ENCODE results near the gene TNPO2.
"Not testable (repeated sequence)": the region's sequence is repeated elsewhere in the genome, so short reads cannot be mapped to it uniquely, and the experiment has no call there.

Gene TNPO2

DNA sequence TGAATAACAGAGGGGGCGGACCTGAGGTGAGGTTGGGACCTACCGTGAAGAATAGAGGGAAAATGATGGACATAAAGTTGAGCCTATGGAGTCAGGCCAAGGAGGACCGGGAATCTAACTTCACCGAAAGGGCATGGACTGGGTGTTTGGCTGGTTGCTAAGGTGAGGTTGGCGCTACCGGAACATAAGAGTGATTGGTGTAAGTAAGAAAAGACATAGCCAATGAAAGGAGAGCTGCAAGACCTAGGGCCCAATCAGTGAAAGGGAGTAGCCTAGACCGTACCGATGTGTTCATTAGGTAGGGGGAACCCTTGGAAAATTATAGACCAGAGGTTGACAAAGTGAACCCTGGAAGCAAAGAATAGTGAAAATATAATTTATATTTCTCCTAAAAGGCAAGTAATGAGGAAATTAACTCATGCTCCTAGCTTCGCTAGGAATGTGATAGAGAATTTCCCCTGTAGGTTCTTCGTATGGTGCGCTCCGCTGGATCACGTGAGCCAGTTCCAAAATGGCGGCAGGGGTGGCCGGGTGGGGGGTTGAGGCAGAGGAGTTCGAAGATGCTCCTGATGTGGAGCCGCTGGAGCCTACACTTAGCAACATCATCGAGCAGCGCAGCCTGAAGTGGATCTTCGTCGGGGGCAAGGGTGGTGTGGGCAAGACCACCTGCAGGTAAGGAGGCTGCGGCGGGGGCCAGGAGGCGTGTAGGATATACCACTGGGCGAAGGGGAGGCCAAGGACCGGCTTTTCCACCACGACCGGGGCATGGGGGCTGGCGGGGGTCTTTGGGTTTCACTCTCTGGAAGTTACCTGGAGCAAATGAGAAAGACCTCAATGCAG lies 13.5 kb upstream of the TNPO2 start, which contains the start of gene GET3:
GET3 (plus strand) TSS at position 503 of the 840 bp plus-strand sequence; CDS start at position 512, 9 bp downstream.
- DNase-seq = peak; percentile 100

DNA sequence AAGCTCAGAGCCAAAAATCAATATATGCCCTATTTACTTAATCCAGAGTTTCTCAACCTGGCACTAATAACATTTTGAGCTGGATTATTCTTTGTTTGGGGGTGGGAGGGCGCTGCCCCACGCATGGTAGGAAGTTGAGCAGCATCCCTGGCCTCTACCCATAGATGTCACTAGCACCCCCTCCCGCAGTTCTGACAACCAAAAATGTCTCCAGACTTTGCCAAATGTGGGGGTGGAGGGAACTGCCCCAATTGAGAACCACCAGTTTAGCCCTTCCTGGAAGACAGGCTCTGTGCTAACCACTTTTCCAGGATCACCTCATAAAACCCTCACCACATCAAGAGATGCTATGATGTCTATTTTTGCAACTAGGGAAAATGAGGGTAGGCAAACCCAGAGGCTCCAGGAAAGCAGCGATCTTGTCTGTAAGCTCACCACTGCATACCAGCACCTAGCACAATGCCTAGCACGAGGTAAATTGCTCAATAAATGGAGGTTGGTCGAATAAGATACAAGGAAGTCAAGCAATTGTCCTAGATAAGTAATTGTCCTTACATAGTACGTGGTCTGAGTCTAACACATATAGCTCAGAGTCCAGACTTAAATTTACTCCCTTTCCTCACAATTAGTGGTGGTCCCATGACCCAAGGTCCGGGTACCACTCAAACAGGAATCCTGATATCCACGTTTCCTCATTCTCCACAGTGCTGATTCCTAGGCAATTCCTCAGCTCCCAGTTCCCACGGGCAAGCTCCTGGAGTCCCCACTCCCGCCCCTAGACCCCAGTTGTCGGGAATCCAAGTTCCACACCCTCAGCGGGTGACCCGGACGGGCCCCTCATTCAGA lies 9.9 kb upstream of the TNPO2 start:
- peak; percentile 69 for DNase-seq

DNA sequence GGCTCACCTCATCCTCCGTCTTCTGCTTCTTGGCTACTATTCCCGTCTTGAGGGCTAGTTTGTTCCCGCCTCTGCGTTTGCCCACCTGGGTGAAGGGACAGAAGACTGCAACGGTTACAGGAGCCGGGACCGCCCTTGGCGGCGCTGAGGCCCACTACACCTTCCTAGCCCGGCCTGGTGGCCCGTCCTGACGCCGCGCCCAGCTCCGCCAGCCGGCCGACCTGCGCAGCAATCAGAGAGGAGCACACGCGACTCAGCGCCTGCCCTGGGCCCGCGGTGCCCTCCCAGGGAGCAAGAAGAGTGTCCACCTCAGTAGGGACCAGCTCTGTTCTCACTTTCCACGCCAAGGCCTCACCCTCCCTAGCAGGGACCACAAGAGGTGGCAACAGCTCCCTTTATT lies 7.6 kb upstream of the TNPO2 start:
- no peak for DNase-seq

DNA sequence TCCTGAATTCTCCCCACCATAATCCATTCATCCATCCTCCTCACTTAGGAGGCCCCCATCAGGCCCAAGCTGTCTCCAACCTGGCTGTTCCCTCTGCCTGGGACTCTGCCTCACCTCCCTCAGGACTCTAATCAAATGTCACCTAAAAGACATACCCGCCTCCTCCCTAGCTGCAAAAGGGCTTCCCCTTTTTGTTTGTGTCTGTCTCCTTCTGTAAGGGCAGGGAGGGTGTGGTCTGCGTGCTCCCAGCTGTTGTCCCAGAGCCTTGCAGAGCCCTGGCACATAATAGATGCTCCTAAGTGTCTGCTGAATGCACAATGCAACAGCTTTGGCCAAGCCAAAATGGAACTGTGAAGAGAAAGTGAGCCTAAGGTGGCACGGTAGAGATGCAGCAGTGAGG lies 6.3 kb upstream of the TNPO2 start:
- no peak for DNase-seq

DNA sequence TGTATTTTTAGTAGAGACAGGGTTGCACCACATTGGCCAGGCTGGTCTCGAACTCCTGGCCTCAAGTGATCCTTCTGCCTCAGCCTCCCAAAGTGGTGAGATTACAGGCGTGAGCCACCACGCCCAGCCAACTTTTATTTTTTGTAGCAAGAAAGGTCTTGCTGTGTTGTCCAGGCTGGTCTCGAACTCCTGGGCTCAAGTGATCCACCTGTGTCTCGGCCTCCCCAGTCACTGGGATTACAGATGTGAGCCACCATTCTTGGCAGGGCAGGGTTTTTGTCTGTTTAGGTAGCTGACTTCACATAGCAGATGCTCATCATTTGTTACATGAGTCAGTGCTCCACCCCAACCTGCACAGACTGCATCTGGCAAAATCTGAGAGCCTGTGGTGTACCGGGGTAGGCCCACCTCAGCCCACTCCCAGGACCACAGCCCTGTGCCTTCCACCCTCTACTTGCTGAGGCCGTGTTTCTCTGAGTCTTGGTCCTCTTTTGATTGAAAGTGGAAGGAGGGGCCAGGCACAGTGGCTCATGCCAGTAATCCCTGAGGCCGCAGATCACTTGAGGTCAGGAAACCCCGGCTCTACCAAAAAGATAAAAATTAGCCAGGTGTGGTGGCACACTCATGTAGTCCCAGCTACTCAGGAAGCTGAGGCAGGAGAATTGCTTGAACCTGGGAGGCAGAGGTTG lies 4.2 kb upstream of the TNPO2 start:
- peak; percentile 47 for DNase-seq

DNA sequence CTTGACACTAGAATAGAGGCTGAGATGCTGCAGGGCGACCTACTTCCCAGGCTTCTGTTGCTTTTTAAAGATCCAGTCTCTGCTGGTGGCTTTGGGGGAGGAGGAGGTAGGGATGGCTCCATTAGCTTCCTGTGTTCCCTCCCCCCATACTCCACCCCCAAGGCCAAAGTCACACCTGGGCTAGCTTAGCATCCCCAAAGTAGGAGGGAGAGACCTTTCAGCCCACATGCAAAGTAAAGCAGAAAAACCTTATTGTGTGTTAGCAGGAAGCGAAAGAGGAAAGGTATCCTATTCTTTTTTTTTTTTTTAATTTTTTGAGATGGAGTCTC lies 3.2 kb upstream of the TNPO2 start:
- DNase-seq = no peak

DNA sequence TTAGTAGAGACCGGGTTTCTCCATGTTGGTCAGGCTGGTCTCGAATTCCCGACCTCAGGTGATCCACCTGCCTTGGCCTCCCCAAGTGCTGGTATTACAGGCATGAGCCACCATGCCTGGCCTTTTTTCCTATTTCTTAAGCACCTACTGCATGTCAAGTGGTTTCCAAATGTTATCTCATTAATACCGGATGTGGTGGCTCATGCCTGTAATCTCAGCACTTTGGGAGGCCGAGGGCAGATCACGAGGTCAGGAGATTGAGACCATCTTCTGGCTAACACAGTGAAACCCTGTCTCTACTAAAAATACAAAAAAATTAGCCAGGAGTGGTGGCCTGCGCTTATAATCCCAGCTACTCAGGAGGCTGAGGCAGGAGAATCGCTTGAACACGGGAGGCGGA lies 1.9 kb upstream of the TNPO2 start:
- DNase-seq = not testable (repeated sequence)

DNA sequence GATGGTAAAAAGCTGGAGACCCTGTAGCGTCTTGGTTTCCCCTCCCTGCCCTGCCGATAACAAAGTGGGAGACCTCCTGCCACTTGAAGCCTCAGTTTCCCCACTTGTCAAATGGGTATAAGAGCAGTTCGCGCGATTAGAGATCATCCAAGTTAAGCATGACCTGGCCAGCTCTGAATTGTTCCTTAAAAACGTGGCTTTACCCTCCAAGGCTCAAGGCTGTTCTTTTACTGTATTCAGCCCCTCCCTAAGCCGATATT lies 421 bp downstream of the TNPO2 start:
- DNase-seq = peak; percentile 77

DNA sequence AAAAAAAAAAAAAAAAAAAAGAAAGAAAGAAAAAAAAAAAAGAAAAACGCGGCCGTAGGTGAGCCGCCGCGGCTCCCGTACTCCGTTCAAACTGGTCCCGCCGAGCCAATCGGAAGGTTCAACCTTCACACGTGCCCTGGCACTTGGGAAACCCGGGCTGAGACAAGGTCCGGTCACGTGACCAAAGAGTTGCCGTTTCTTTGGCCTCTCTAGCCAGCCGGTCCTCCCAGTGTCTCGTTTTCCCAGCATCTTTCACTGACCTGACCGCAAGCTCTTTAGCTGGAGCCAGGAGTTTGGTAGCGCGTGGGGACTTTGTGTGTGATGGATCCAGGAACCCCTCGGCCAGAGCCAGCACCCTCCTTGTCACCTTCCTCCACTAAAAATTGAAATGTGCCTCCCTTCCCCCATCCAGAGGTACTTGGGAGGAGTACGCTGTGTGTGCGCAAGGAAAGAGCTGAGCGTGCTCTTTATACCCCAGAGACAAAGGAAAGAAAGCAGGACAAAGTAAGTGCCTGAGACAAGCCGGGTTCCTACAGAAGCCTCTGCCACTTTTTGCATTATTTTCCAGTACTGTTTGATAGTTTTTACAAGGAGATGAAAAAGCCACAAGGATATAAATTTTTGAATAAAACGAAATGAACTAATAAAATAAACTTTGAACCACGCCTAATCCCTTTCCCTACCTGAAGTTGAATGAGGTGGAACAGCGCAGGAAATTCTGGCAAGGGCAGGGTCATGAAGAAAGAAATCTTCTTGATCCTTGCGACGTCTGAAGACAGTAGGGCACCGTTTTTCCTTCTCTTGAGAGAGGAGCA lies 959 bp downstream of the TNPO2 start:
- peak; percentile 100 for DNase-seq

DNA sequence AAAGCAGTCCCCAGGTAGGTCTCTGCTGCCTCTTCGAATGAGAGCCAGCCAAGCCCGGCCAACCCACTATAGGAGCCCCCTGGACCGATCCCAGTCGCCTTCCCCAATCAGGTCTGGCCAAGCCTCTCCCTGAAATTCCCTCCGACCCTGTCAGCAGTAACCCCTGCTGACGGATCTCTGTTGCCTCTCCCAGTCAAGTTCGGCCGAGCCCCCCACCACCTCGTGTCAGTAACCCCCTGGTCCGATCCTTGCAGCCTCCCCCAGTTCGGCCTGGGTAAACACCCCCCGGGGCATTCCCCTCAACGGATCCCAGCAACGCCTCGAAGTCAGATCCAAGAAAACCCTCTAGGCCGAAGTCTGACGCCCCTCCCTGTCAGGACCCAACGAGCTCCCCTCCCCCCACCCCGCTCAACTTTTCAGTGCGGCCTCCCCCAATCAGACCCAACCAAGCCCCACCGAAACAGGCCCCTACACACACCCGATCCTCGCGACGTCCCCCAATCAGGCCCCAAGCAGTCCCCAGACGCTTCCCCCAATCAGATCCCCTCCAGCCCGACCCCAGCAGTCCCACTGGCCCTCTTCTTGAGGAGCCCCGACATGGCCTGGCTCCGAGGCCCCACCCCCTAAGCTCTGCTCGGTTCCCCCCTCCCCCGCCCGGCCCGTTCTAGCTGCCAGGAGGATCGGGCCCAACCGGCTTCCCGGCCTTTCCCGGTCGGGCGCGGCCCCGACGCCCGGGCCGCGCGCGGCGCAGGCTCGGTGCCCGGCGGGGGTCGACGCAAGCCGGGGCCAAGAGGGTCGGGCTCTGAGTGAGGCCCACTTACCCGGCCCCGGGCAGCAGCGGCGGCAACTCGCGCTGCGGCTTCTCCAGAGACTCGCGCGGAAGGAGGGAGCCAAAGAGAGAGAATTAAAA lies 1.8 kb downstream of the TNPO2 start:
- DNase-seq = peak; percentile 72

DNA sequence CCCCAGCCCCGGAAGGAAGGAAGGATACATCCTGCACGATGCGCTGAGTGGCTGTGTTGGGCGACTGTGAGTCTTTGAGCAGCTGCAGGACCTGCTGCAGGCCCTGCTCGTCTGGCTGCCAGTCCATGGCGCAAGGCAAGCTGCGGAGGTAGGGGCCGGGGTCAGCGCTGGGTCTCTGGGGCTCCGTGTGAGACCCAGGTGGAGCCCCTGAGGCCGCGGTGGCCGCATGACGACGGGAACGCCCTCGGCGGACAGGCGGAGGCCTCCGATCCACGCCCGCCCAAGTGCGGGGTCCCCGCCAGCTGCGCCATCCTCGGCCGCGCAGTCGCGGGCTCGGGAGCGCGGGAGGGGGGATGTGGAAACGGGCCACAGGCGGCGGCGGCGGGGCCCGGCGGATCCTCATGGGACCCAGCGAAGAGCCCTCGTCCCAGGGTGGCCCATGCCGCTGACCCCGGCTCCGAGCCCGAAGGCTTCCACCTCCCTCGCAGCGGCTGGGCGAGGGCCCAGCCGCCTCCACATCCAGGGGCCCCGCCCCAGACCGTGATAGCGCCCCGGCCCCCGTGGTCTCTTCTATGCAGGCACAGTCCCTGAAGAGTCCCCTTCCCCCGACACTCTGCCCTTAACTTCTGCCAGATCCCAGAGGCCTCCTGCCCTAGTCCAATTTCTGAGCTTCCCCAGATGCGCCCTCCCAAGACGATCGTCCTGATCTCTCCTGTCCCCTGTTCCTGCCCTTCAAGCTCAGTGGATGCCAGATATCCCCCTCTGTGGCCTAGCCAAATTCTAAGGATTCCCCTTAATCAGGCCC lies 2.7 kb downstream of the TNPO2 start:
- DNase-seq = no peak

DNA sequence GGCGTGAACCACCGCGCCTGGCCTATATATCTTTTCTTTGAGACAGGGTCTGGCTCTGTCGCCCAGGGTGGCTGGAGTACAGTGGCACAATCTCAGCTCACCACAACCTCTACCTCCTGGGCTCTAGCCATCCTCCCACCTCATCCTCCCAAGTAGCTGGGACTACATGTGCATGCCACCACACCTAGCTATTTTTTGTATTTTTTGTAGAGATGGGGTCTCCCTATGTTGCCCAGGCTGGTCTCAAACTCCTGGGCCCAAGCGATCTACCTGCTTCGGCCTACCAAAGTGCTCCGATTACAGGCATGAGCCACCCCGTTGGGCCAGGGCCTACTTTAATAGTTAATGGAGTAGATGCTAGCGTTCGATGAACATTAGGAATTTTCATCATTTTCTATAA lies 3.4 kb downstream of the TNPO2 start:
- DNase-seq = no peak

DNA sequence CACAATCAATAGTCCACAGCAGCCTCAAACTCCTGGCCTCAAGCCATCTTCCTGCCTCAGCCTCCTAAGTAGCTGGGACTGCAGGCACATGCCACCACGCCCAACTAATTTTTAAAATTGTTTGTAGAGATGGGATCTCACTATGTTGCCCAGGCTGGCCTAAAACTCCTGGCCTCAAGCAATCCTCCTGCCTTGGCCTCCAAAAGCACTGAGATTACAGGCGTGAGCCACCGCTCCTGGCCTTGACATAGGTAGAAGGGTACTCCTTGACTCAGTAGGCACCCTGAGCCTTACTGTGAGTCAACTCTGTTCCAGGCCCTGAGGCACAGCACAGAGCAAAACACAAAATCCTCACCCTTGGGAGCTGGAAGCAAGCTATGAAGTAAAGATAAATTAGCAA lies 7.8 kb downstream of the TNPO2 start:
- DNase-seq = no peak

DNA sequence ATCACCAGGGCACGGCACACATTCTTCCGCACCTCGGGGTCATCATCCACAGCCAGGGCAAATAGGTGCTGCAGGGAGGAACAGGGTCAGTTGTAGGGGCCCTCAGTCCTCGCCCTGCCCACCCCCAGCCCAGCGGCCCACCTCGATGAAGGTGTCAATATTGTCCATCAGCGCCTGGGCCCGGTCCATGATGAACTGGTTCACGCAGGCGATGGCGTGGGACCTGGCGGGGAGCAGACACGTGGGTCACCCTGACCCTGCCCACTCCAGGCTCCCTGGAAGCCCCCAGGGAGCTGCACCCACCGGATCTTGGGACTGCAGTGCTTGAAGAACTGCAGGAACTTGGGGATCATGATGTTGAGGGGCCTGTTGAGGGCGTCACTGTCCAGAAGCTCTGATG lies 8.6 kb downstream of the TNPO2 start:
- DNase-seq = no peak

DNA sequence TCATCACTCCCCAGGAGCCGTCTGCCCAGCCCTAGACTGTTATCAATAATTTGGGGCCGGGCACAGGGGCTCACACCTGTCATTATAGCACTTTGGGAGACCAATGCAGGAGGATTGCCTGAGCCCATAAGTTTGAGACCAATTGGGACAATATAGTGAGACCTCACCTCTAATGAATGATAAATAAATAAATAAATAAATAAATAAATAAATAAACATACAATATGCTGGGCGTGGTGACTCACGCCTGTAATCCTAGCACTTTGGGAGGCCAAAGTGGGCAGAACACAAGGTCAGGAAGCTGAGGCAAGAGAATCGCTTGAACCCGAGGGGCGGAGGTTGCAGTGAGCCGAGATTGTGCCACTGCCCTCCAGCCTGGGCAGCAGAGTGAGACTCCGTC lies 10.4 kb downstream of the TNPO2 start:
- not testable (repeated sequence) for DNase-seq

DNA sequence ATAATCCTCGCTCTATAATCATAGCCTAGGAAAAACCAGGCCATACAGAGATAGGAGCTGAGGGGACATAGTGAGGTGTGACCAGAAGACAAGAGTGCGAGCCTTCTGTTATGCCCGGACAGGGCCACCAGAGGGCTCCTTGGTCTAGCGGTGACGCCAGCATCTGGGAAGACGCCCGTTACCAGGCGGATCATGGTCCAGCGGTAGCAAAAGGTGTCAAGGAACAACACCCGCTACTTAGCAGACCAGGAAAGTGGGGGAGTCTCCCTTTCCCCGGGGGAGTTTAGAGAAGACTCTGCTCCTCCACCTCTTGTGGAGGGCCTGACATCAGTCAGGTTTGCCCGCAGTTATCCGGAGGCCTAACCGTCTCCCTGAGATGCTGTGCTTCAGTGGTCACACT lies 11.7 kb downstream of the TNPO2 start:
- DNase-seq = not testable (repeated sequence)

DNA sequence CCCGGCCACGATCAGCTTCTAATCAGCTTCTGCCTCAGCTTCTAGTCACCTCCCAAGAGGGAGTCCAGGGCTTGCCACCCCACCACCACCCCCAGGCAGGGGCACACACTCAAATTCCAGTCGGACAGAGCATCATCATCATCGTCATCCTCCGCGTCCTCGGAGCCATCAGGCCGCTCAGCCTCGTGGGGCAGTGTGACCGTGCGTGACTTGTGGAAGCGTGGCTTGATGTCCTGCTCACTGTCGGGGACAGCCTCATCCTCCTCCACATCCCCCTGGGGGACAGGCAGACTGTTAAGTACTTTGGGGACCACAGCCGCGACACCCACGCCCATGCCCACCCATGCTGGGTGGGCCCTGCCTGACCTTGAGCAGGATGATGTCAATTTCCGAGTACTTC lies 12.5 kb downstream of the TNPO2 start:
- DNase-seq = no peak

DNA sequence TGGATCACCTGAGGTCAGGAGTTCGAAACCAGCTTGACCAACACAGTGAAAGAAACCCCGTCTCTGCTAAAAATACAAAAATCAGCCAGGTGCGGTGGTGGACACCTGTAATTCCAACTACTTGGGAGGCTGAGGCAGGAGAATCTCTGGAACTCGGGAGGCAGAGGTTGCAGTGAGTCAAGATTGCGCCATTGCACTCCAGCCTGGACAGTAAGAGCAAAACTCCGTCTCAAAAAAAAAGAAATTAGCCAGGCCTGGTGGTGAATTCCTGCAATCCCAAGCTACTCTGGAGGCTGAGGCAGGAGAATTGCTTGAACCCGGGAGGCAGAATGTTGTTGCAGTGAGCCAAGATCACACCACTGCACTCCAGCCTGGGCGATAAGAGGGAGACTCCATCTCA lies 15.1 kb downstream of the TNPO2 start:
- no peak for DNase-seq

DNA sequence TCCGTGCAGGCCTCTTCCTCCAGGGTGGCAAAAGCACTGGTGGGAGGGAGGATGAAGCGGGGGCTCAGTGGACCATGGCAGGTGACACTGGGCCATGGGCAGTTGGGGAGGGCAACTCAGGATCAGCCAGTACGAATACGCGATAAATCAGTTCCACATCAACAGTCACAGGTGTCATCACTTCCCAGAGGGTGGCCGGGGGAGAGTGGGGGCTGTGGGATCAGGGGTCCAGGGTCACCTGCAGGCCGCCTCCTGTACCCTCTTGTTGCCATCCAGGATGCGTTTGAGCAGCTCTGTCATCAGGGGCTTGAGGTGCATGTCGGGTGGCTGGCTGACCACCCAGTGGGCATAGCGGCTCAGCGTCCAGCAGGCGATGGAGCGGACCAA lies 17.4 kb downstream of the TNPO2 start:
- no peak for DNase-seq

DNA sequence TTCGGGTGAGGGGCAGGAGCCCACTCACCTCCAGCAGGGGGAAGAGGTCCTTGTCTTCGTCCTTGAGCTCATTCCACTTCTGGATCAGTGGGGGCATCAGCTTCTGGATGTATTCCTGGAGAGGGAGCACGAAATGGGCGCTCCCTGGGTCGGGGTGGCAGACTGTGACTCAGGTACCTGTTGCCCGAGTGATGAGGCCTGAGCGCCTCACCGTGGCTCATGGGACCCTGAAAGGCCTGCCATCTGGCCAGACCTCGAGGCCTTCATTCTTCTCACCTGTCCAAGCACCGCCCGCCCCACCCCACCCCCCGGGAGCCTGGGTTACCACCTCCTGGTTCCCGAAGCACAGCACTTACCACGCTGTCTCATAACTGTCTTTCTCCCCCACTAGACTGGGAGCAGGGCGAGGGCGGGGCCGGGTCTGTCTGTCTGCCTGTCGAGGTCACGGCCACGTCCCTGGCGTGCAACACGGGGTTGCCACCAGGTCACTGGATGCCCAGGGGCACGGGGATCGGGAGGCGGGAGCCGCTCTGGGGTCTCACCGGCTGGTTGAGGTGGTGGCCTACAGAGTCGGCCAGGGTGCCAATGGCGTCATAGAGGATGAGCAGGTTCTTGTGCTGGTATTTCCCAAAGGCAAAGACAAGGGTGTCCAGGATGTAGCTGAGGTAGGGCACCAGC lies 17.9 kb downstream of the TNPO2 start:
- no peak for DNase-seq

All from NCI-H82 (cell line).